Rectal smooth muscle tissue (tissue), 1 donor: ENCODE data around the gene UBXN10.

ENCODE experiments used
- H3K27ac ChIP-seq: one replicate; pipeline ENCODE4 v1.7.0; 2013; ENCODE audit warnings: low read depth, low read length, inconsistent platforms
- H3K27me3 ChIP-seq: one replicate; pipeline ENCODE4 v1.7.0; 2013; ENCODE audit warnings: low read length; ENCODE audit not compliant: control insufficient read depth, insufficient read depth
- H3K36me3 ChIP-seq: one replicate; pipeline ENCODE4 v1.7.0; 2013; ENCODE audit warnings: low read length; ENCODE audit not compliant: control insufficient read depth, insufficient read depth
- H3K4me1 ChIP-seq: one replicate; pipeline ENCODE4 v1.7.0; 2013; ENCODE audit warnings: low read length; ENCODE audit not compliant: control insufficient read depth, insufficient read depth
- H3K4me3 ChIP-seq: one replicate; pipeline ENCODE4 v1.7.0; 2013; ENCODE audit warnings: low read length
- H3K9ac ChIP-seq: one replicate; pipeline ENCODE4 v1.7.0; 2013; ENCODE audit warnings: low read length

Gene UBXN10

DNA sequence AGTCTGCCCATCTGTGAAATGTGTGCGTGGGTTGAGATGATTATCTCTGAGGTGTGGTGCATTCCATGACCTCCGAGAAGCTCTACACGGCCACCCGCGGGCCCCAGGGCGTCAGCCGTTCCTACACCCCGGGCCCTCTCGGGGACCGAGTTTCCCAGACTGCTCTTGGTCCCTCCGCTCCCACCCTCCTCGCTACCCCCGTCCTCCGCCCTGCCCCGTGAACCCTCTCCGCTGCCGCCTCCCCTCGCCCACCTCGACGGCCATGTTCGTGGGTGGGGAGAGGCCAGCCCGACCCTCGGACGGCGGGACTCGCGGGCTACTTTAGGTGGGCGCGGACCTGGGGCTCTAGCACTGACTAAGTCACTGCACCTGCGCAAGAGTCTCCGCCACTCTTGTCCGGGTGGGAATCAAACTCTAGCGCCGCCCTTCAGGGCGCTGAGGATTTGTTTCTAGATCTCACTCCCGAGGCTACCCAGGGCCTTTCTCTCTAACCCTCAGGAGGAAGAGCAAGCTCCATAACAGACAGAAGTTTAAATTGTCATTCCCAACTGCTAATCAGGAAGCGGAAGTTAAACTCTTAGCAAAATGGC, 57.1 kb downstream of the UBXN10 start:
- Histone ChIP-seq H3K9ac (no peak overlapping the region), H3K4me3 (no peak overlapping the region), H3K27ac (no peak overlapping the region), H3K27me3 (no peaks in the 10 kb centered on the region), H3K36me3 (no peaks in the 10 kb centered on the region), H3K4me1 (no peaks in the 10 kb centered on the region)
